GM21367 (cell line): ENCODE data around the gene METTL2A.
"Not testable (repeated sequence)": the region's sequence is repeated elsewhere in the genome, so short reads cannot be mapped to it uniquely, and the experiment has no call there.

Experiments used
- ATAC-seq: cut with Tn5 transposase; IDR thresholded peaks from one replicate; pipeline ENCODE4 v1.9.1; 2021; ENCODE audit not compliant: unreplicated experiment

METTL2A gene

GRCh38 chr17:62470666-62471379 is 47.1 kb downstream of the METTL2A start:
- not testable (repeated sequence) for ATAC-seq

GRCh38 chr17:62471380-62471880 is 47.7 kb downstream of the METTL2A start:
- not testable (repeated sequence) for ATAC-seq

GRCh38 chr17:62473030-62473982 is 49.6 kb downstream of the METTL2A start:
- not testable (repeated sequence) for ATAC-seq

- not testable (repeated sequence) for ATAC-seq
Measured at GRCh38 chr17:62477111-62477510, 53.4 kb downstream of the METTL2A start.

- peak; percentile 17 for ATAC-seq
Measured at GRCh38 chr17:62477718-62478408, 54.2 kb downstream of the METTL2A start.

- ATAC-seq = peak; percentile 74
Measured at GRCh38 chr17:62478424-62478879, 54.8 kb downstream of the METTL2A start, which contains the start of gene TLK2. Gene TLK2 (plus strand): TSS chr17:62478825. CDS start chr17:62481126, 2,301 bp downstream.

GRCh38 chr17:62478880-62479638 is 55.4 kb downstream of the METTL2A start:
- ATAC-seq = peak; percentile 30

GRCh38 chr17:62479639-62480258 is 56.1 kb downstream of the METTL2A start:
- ATAC-seq = not testable (repeated sequence)

- not testable (repeated sequence) for ATAC-seq
Measured at GRCh38 chr17:62482553-62482952, 58.9 kb downstream of the METTL2A start.

- ATAC-seq = not testable (repeated sequence)
Measured at GRCh38 chr17:62490990-62491389, 67.3 kb downstream of the METTL2A start.

- not testable (repeated sequence) for ATAC-seq
Measured at GRCh38 chr17:62493049-62493655, 69.5 kb downstream of the METTL2A start.

GRCh38 chr17:62494073-62494472 is 70.4 kb downstream of the METTL2A start:
- not testable (repeated sequence) for ATAC-seq

- not testable (repeated sequence) for ATAC-seq
Measured at GRCh38 chr17:62496344-62496743, 72.6 kb downstream of the METTL2A start.

GRCh38 chr17:62498796-62499195 is 75.1 kb downstream of the METTL2A start:
- not testable (repeated sequence) for ATAC-seq
